Memory B cell (primary cell): ENCODE data around the gene RAD51AP2.
"Not testable (repeated sequence)": the region's sequence is repeated elsewhere in the genome, so short reads cannot be mapped to it uniquely, and the experiment has no call there.

Source experiments
- ATAC-seq: fragments of 150-1000 bp; cut with Tn5 transposase; 2 replicates; pipeline ENCODE4 v1.10.0; 2021; ENCODE audit warnings: low read depth, mild to moderate bottlenecking, moderate library complexity
- DNase-seq, 2 donors: peaks; one replicate each; pipeline ENCODE4 v3.0.0; 2022; ENCODE audit warnings: low spot score in 2 of 2
- H3K27ac Mint-ChIP-seq: one replicate; pipeline ENCODE4 v1.8.0; 2022; ENCODE audit warnings: mild to moderate bottlenecking, moderate library complexity, mixed read lengths
- H3K27me3 Mint-ChIP-seq: one replicate; pipeline ENCODE4 v1.8.0; 2022; ENCODE audit warnings: mixed read lengths
- H3K36me3 Mint-ChIP-seq: one replicate; pipeline ENCODE4 v1.8.0; 2022; ENCODE audit warnings: mild to moderate bottlenecking, mixed read lengths
- H3K4me1 Mint-ChIP-seq: one replicate; pipeline ENCODE4 v1.8.0; 2022; ENCODE audit warnings: mixed read lengths
- H3K4me3 Mint-ChIP-seq: one replicate; pipeline ENCODE4 v1.8.0; 2022; ENCODE audit warnings: mild to moderate bottlenecking, moderate library complexity, mixed read lengths
- H3K9me3 Mint-ChIP-seq: one replicate; pipeline ENCODE4 v1.8.0; 2022; ENCODE audit warnings: mixed read lengths

Gene RAD51AP2

GRCh38 chr2:17517481-17518211 is 594 bp downstream of the RAD51AP2 start:
- peaks cover 7% of the 10 kb centered on the region for H3K4me1 Mint-ChIP-seq
- H3K9me3 Mint-ChIP-seq, result peaks cover 2% of the 10 kb centered on the region
- no peak overlapping the region for H3K27ac Mint-ChIP-seq
- peaks cover 14% of the 10 kb centered on the region for H3K27me3 Mint-ChIP-seq
- DNase-seq, result no peak
- ATAC-seq, result no peak
- H3K36me3 Mint-ChIP-seq, result no peaks in the 10 kb centered on the region
- peak overlapping the region; percentile 33 for H3K4me3 Mint-ChIP-seq

- no peak for DNase-seq
- no peak overlapping the region for H3K27ac Mint-ChIP-seq
- no peak overlapping the region for H3K4me3 Mint-ChIP-seq
- peaks cover 9% of the 10 kb centered on the region for H3K27me3 Mint-ChIP-seq
- no peak for ATAC-seq
- no peaks in the 10 kb centered on the region for H3K36me3 Mint-ChIP-seq
- peaks cover under 1% of the 10 kb centered on the region for H3K9me3 Mint-ChIP-seq
- H3K4me1 Mint-ChIP-seq, result peaks cover 7% of the 10 kb centered on the region
Observed at GRCh38 chr2:17515652-17516051, 2.6 kb downstream of the RAD51AP2 start.

DNA sequence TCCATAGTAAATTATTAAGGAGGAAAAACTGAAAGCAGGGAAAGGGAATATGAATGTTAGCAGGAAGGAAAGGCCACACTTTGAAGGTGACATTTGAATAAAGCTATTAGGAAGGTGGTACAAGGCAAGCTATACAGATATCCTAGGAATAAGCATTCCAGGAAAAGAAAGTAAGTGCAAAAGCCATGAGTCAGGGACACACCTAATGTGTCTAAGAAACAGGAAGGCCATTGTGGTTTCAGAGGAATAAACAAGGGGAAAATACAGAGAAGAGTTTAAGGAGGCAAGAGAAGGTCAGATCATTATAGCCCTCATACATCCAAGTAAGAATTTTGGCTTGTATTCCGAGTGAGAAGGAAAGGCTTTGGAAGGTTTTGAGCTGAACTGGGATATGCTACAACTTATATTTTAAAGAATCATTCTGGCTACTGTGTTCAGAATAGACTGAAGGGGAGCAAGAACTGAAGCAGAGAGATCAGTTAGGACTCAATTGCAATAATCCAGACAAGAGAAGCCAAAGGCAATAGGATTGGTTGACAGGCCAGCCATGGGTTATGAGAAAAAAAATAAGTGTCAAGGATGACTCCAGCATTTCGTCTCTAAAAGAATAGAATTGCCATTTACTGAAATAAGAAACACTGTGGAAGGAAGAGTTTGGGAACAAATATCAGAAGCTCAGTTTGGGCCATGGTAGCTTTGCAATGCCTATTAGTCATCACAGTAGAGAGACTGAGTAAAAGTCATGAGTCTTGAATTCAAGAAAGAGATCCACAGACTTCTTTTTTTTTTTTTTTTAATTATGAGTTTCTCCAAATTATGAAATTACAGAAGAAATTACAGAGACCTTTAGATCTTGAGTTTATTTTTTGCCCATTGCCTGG is 11.3 kb downstream of the RAD51AP2 start:
- Mint-ChIP-seq H3K27me3 (peaks cover 11% of the 10 kb centered on the region), H3K4me3 (no peak overlapping the region), H3K27ac (no peak overlapping the region), H3K4me1 (no peaks in the 10 kb centered on the region), H3K9me3 (no peaks in the 10 kb centered on the region), H3K36me3 (no peaks in the 10 kb centered on the region)
- ATAC-seq (no peak), DNase-seq (no peak)

- Mint-ChIP-seq H3K27me3 (peaks cover 2% of the 10 kb centered on the region), H3K4me3 (no peak overlapping the region), H3K36me3 (no peaks in the 10 kb centered on the region), H3K9me3 (no peaks in the 10 kb centered on the region), H3K27ac (no peak overlapping the region), H3K4me1 (no peaks in the 10 kb centered on the region)
- ATAC-seq, result no peak
- DNase-seq, result no peak
Observed at GRCh38 chr2:17497718-17498117, 20.5 kb downstream of the RAD51AP2 start.

DNA sequence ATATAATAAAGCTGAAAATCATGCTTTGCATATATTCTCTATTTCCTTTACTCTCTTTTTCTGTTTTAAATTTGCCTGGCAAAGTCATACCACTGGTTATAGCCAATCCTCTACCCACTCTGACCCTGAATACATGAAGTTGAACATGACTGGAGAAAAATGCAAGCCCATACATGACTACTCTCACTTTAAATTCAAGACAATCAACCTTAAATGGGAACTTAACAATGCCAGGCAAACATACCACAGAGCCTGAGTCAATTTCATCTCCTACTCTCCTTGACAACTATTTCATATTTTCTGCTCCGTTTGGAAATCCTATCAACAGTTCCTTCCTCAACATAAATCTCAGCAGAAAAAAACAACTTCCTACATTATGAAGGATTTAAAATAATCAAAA is 22.6 kb downstream of the RAD51AP2 start:
- H3K36me3 Mint-ChIP-seq, result no peaks in the 10 kb centered on the region
- no peaks in the 10 kb centered on the region for H3K9me3 Mint-ChIP-seq
- no peak overlapping the region for H3K27ac Mint-ChIP-seq
- peaks cover 2% of the 10 kb centered on the region for H3K27me3 Mint-ChIP-seq
- DNase-seq, result no peak
- no peaks in the 10 kb centered on the region for H3K4me1 Mint-ChIP-seq
- no peak overlapping the region for H3K4me3 Mint-ChIP-seq
- ATAC-seq, result no peak

- not testable (repeated sequence) for ATAC-seq, DNase-seq, H3K27me3 Mint-ChIP-seq, H3K9me3 Mint-ChIP-seq, H3K4me1 Mint-ChIP-seq, H3K36me3 Mint-ChIP-seq, H3K27ac Mint-ChIP-seq, H3K4me3 Mint-ChIP-seq
Observed at GRCh38 chr2:17490165-17490564, 28.1 kb downstream of the RAD51AP2 start.

DNA sequence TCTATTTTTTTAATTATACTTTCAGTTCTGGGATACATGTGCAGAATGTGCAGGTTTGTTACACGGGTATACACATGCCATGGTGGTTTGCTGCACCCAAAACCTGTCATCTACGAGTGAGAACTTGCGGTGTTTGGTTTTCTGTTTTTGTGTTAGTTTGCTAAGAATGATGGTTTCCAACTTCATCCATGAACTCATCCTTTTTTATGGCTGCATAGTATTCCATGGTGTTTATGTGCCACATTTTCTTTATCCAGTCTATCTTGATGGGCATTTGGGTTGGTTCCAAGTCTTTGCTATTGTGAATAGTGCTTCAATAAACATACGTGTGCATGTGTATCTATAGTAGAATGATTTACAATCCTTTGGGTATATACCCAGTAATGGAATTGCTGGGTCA is 29.6 kb downstream of the RAD51AP2 start:
- not testable (repeated sequence) for ATAC-seq, H3K9me3 Mint-ChIP-seq, H3K4me1 Mint-ChIP-seq, H3K27ac Mint-ChIP-seq, H3K27me3 Mint-ChIP-seq, DNase-seq, H3K36me3 Mint-ChIP-seq, H3K4me3 Mint-ChIP-seq

DNA sequence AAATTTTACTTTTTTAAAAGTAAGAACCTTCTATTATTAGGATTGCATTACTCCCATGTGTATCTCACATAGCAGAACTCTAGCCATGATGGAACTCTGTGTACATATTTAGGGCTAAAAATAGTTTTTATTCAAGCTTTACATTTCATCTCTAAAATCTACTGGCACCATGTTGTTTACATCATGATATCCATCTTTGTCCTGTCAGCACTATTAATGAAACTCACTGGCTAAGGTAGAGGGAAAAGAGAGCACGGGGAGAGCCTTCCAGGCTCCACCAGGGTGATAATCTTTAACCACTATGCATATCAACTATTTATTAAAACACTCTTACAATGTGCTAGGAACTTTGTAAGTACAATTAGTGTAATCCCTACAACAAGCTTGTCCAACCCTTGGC is 34.7 kb downstream of the RAD51AP2 start:
- Mint-ChIP-seq H3K4me1 (no peaks in the 10 kb centered on the region), H3K9me3 (peaks cover 1% of the 10 kb centered on the region), H3K36me3 (no peaks in the 10 kb centered on the region), H3K27me3 (peaks cover 3% of the 10 kb centered on the region), H3K27ac (no peak overlapping the region), H3K4me3 (no peak overlapping the region)
- DNase-seq (no peak), ATAC-seq (no peak)

GRCh38 chr2:17482651-17483050 is 35.6 kb downstream of the RAD51AP2 start:
- no peak for DNase-seq
- Mint-ChIP-seq H3K4me1 (no peaks in the 10 kb centered on the region), H3K4me3 (no peak overlapping the region), H3K27ac (no peak overlapping the region), H3K9me3 (peaks cover 1% of the 10 kb centered on the region), H3K36me3 (no peaks in the 10 kb centered on the region), H3K27me3 (peaks cover 3% of the 10 kb centered on the region)
- no peak for ATAC-seq

- Mint-ChIP-seq H3K4me1 (no peaks in the 10 kb centered on the region), H3K27ac (no peak overlapping the region), H3K27me3 (peaks cover 10% of the 10 kb centered on the region), H3K9me3 (peaks cover 1% of the 10 kb centered on the region), H3K4me3 (no peak overlapping the region), H3K36me3 (no peaks in the 10 kb centered on the region)
- ATAC-seq, result no peak
- no peak for DNase-seq
Observed at GRCh38 chr2:17479875-17480274, 38.4 kb downstream of the RAD51AP2 start.

DNA sequence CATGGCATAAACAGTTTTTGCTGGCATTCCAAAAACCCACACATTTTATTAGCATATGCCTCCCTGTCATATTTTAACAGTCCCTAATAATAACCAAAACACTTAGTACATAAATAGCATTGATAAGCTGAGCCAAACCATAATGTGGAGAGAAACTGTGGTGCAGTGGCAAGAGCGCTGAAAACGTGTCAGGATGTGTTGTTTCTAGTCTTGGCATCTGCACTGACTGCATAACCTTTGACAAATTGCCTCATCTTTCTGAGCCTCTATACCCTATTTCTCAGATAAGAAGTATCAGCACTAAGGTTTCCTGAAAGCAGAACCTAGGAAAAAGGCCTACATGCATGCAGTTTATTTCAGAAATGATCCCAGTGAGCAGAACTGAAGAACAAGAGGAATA is 41.4 kb downstream of the RAD51AP2 start:
- Mint-ChIP-seq H3K4me3 (no peak overlapping the region), H3K36me3 (no peaks in the 10 kb centered on the region), H3K9me3 (no peaks in the 10 kb centered on the region), H3K4me1 (no peaks in the 10 kb centered on the region), H3K27me3 (peaks cover 7% of the 10 kb centered on the region), H3K27ac (no peak overlapping the region)
- ATAC-seq (no peak), DNase-seq (no peak)

DNA sequence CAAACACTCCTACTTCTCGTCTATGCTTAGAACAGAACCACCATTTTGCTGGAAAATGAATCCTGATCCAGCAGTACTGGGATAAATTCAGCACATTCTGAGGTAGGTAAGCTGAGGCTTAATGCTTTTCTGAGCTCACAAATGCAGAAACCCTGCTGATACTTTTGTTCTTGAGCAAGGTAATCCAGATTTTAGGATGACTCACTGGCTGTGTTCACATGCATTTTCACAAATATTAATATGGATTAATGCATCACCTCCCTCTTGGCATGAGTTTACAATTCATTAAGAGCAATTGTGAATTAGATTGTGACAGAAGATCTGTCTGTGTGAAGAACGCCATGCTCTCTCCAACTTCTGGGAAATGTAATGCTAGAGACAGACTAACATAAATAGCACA is 42.2 kb downstream of the RAD51AP2 start:
- peaks cover 7% of the 10 kb centered on the region for H3K27me3 Mint-ChIP-seq
- no peaks in the 10 kb centered on the region for H3K36me3 Mint-ChIP-seq
- no peaks in the 10 kb centered on the region for H3K9me3 Mint-ChIP-seq
- DNase-seq (no peak), ATAC-seq (no peak)
- no peak overlapping the region for H3K4me3 Mint-ChIP-seq
- no peaks in the 10 kb centered on the region for H3K4me1 Mint-ChIP-seq
- H3K27ac Mint-ChIP-seq, result no peak overlapping the region

- Mint-ChIP-seq H3K4me1 (no peaks in the 10 kb centered on the region), H3K27ac (no peak overlapping the region), H3K4me3 (no peak overlapping the region), H3K27me3 (peaks cover 7% of the 10 kb centered on the region), H3K36me3 (no peaks in the 10 kb centered on the region), H3K9me3 (peaks cover 5% of the 10 kb centered on the region)
- DNase-seq (no peak), ATAC-seq (no peak)
Observed at GRCh38 chr2:17475286-17475685, 43.0 kb downstream of the RAD51AP2 start.

- Mint-ChIP-seq H3K9me3 (peaks cover 19% of the 10 kb centered on the region), H3K4me3 (no peak overlapping the region), H3K4me1 (no peaks in the 10 kb centered on the region), H3K27ac (no peak overlapping the region), H3K36me3 (no peaks in the 10 kb centered on the region), H3K27me3 (peaks cover 5% of the 10 kb centered on the region)
- ATAC-seq, result no peak
- no peak for DNase-seq
Observed at GRCh38 chr2:17471979-17472378, 46.3 kb downstream of the RAD51AP2 start.
